K562 (cell line): ENCODE measurements around the gene MYADM. TPM values are rescaled to one million over a fixed set of nuclear protein-coding genes. Genes with fewer than 3 reads are reported as not detected.

Experiments used
- LEF1 ChIP-seq: fragments of 450-650 bp; IDR thresholded peaks from 2 replicates; pipeline ENCODE4 v1.6.1; 2016; ENCODE audit warnings: mild to moderate bottlenecking
- MXI1 ChIP-seq: IDR thresholded peaks from 2 replicates; pipeline ENCODE4 v1.6.1; 2011; ENCODE audit warnings: low read depth, mild to moderate bottlenecking, improper control_type of control experiment, low read length
- NRF1 ChIP-seq, 2 experiments: fragments of 450-650 bp; IDR thresholded peaks in 1 of 2; conservative IDR thresholded peaks in 1 of 2; 2 replicates each; pipeline ENCODE4 v1.6.1; 2014; ENCODE audit warnings: mild to moderate bottlenecking in 2 of 2
- RFX5 ChIP-seq: IDR thresholded peaks from 2 replicates; pipeline ENCODE4 v1.6.1; 2011; ENCODE audit warnings: low read depth, mild to moderate bottlenecking, improper control_type of control experiment, low read length
- SREBF1 ChIP-seq: fragments of 150-350 bp; IDR thresholded peaks from 2 replicates; pipeline ENCODE4 v1.6.1; 2014; ENCODE audit warnings: antibody characterized with exemption, low read depth, low read length, borderline replicate concordance
- SRSF3 ChIP-seq: fragments of 200-400 bp; formaldehyde crosslinking; IDR thresholded peaks from 2 replicates; pipeline ENCODE4 v1.6.1; 2016; ENCODE audit warnings: mild to moderate bottlenecking, low read length, moderate library complexity; ENCODE audit not compliant: insufficient read depth
- THRAP3 ChIP-seq: fragments of 450-650 bp; IDR thresholded peaks from 2 replicates; pipeline ENCODE4 v1.6.1; 2016; ENCODE audit warnings: mild to moderate bottlenecking, inconsistent platforms, borderline replicate concordance
- ZNF146 ChIP-seq: IDR thresholded peaks from one replicate; pipeline ENCODE4 v1.6.1; 2018; ENCODE audit warnings: missing compliant biosample characterization; ENCODE audit not compliant: unreplicated experiment
- ZNF165 ChIP-seq: fragments of 250-450 bp; sonication (Bioruptor Pico); IDR thresholded peaks from 2 replicates; pipeline ENCODE4 v1.4.0; 2020; ENCODE audit warnings: borderline replicate concordance
- ZNF3 ChIP-seq: fragments of 250-450 bp; sonication (Bioruptor Pico); IDR thresholded peaks from 2 replicates; pipeline ENCODE4 v1.5.0; 2021; ENCODE audit warnings: mild to moderate bottlenecking, moderate library complexity
- ZNF75A ChIP-seq: fragments of 450-650 bp; formaldehyde crosslinking; IDR thresholded peaks from 2 replicates; pipeline ENCODE4 v1.4.0; 2020; ENCODE audit warnings: mild to moderate bottlenecking
- polyA plus RNA-seq, 8 experiments: library from polyadenylated mRNA; depleted of rRNA in 4 of 8; stranded (reverse) in 5 of 8; unstranded in 3 of 8; fragments of >200 nt; fragmentation: Nextera tagmentation in 2 of 8; fragmentation: Illumina TruSeq in 1 of 8; extraction: Ambion mirVana in 2 of 8; extraction: Trizol in 1 of 8; gene quantifications; 2 replicates each; pipeline versions ENCODE4 v1.2.1 to v1.2.3, GENCODE V29; 2011 to 2014; ENCODE audit warnings: inconsistent platforms in 1 of 8, missing spikeins in 1 of 8
- total RNA-seq, 7 experiments: library from RNA; depleted of rRNA in 6 of 7; stranded (reverse); fragments of >200 nt in 6 of 7; fragmentation: Illumina TruSeq in 2 of 7; extraction: Trizol in 2 of 7; gene quantifications; 2 replicates each; pipeline versions ENCODE4 v1.2.1 to v1.2.3, GENCODE V29; 2011 to 2021; ENCODE audit warnings: low replicate concordance in 1 of 7
- TF ChIP-seq, protein P1 (sequence below): fragments of 250-450 bp; sonication (Bioruptor Pico); IDR thresholded peaks from 2 replicates; pipeline ENCODE4 v1.5.0; 2021
- TF ChIP-seq, protein P2 (sequence below): fragments of 450-650 bp; formaldehyde crosslinking; IDR thresholded peaks from 2 replicates; pipeline ENCODE4 v1.4.0; 2020; ENCODE audit warnings: mild to moderate bottlenecking, moderate library complexity
- TF ChIP-seq, protein P3 (sequence below): fragments of 250-450 bp; sonication (Bioruptor Pico); IDR thresholded peaks from 2 replicates; pipeline ENCODE4 v1.5.1; 2021; ENCODE audit warnings: mild to moderate bottlenecking
- TF ChIP-seq, protein P4 (sequence below): fragments of 200-800 bp; sonication (Bioruptor generic); IDR thresholded peaks from 2 replicates; pipeline ENCODE4 v1.6.1; 2016; ENCODE audit warnings: missing genetic modification characterization, missing compliant biosample characterization
- TF ChIP-seq, protein P5 (sequence below): sonication (generic); formaldehyde crosslinking; IDR thresholded peaks from 2 replicates; pipeline ENCODE4 v1.8.0; 2022; ENCODE audit warnings: mild to moderate bottlenecking, low read depth, missing genetic modification reagents

MYADM gene
- total and polyA plus RNA-seq, 9 of the 15 experiments (the other 6 are each of a cell fraction or from before 2014, with no cell fraction given) = 4.5 to 70.3 (median 14.4) TPM

DNA sequence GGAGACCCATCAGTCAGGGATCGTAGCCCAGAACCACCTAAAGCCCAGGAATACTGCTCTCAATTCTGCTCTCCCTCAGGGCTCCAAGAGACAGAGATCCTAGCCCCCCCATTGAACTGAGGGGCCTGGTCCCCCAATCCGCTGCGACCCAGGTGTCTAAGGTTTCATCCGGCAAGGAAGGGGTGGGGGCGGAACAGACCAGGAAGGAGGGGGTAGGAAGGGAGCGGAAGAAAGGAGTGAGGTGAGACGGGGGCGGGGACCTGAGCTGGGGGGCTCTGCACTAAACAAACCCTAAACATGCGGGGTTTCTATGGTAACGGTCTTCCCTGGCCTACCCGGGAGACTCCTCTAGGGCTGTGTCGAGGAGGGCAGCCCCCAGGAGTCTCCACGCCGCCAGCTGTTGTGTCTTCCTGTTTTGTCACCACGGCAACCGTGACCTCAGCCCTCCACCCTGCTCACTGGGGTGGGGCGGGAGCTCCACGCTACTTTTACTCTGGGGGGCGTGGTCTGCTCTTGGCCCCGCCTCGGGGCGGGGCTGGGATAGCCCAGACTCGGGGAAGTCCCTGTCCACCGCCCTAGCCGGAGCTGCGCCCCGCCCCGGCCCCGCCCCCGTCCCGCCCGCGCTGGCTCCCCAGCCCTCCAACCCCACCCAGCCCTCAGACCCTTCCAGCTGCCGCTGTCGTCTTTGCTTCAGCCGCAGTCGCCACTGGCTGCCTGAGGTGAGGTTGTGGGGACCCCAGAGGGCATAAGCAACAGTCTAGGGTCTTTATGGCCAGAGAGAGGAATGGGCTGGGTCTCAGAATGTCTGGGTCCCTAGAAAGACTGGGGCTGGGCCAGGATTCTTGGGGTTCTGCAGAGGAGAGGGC lies at the start of gene MYADM (continued):
- TF ChIP-seq THRAP3 (no peak), NRF1 (conservative IDR thresholded peaks at IDR 0.05 in 1 of 2, IDR thresholded peaks at IDR 0.05 in 1 of 2) (peak; percentile 48 to 68; a peak in 3 of 4 replicates), LEF1 (no peak), RFX5 (no peak), SREBF1 (no peak), ZNF3 (CRISPR knock-in tag) (no peak), MXI1 (peak; percentile 92), ZNF75A (CRISPR knock-in tag) (no peak), ZNF165 (CRISPR knock-in tag) (no peak), SRSF3 (no peak), ZNF146 (no peak)
- TF ChIP-seq, protein P1, sequence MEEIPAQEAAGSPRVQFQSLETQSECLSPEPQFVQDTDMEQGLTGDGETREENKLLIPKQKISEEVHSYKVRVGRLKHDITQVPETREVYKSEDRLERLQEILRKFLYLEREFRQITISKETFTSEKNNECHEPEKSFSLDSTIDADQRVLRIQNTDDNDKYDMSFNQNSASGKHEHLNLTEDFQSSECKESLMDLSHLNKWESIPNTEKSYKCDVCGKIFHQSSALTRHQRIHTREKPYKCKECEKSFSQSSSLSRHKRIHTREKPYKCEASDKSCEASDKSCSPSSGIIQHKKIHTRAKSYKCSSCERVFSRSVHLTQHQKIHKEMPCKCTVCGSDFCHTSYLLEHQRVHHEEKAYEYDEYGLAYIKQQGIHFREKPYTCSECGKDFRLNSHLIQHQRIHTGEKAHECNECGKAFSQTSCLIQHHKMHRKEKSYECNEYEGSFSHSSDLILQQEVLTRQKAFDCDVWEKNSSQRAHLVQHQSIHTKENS = no peak
- TF ChIP-seq, protein P2, sequence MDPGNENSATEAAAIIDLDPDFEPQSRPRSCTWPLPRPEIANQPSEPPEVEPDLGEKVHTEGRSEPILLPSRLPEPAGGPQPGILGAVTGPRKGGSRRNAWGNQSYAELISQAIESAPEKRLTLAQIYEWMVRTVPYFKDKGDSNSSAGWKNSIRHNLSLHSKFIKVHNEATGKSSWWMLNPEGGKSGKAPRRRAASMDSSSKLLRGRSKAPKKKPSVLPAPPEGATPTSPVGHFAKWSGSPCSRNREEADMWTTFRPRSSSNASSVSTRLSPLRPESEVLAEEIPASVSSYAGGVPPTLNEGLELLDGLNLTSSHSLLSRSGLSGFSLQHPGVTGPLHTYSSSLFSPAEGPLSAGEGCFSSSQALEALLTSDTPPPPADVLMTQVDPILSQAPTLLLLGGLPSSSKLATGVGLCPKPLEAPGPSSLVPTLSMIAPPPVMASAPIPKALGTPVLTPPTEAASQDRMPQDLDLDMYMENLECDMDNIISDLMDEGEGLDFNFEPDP = no peak
- TF ChIP-seq, protein P3, sequence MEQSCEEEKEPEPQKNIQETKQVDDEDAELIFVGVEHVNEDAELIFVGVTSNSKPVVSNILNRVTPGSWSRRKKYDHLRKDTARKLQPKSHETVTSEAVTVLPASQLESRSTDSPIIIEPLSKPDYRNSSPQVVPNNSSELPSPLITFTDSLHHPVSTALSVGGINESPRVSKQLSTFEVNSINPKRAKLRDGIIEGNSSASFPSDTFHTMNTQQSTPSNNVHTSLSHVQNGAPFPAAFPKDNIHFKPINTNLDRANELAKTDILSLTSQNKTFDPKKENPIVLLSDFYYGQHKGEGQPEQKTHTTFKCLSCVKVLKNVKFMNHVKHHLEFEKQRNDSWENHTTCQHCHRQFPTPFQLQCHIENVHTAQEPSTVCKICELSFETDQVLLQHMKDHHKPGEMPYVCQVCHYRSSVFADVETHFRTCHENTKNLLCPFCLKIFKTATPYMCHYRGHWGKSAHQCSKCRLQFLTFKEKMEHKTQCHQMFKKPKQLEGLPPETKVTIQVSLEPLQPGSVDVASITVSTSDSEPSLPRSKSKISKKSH = no peak
- TF ChIP-seq, protein P4, sequence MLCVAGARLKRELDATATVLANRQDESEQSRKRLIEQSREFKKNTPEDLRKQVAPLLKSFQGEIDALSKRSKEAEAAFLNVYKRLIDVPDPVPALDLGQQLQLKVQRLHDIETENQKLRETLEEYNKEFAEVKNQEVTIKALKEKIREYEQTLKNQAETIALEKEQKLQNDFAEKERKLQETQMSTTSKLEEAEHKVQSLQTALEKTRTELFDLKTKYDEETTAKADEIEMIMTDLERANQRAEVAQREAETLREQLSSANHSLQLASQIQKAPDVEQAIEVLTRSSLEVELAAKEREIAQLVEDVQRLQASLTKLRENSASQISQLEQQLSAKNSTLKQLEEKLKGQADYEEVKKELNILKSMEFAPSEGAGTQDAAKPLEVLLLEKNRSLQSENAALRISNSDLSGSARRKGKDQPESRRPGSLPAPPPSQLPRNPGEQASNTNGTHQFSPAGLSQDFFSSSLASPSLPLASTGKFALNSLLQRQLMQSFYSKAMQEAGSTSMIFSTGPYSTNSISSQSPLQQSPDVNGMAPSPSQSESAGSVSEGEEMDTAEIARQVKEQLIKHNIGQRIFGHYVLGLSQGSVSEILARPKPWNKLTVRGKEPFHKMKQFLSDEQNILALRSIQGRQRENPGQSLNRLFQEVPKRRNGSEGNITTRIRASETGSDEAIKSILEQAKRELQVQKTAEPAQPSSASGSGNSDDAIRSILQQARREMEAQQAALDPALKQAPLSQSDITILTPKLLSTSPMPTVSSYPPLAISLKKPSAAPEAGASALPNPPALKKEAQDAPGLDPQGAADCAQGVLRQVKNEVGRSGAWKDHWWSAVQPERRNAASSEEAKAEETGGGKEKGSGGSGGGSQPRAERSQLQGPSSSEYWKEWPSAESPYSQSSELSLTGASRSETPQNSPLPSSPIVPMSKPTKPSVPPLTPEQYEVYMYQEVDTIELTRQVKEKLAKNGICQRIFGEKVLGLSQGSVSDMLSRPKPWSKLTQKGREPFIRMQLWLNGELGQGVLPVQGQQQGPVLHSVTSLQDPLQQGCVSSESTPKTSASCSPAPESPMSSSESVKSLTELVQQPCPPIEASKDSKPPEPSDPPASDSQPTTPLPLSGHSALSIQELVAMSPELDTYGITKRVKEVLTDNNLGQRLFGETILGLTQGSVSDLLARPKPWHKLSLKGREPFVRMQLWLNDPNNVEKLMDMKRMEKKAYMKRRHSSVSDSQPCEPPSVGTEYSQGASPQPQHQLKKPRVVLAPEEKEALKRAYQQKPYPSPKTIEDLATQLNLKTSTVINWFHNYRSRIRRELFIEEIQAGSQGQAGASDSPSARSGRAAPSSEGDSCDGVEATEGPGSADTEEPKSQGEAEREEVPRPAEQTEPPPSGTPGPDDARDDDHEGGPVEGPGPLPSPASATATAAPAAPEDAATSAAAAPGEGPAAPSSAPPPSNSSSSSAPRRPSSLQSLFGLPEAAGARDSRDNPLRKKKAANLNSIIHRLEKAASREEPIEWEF (CRISPR knock-in tag) = no peak
- TF ChIP-seq, protein P5, sequence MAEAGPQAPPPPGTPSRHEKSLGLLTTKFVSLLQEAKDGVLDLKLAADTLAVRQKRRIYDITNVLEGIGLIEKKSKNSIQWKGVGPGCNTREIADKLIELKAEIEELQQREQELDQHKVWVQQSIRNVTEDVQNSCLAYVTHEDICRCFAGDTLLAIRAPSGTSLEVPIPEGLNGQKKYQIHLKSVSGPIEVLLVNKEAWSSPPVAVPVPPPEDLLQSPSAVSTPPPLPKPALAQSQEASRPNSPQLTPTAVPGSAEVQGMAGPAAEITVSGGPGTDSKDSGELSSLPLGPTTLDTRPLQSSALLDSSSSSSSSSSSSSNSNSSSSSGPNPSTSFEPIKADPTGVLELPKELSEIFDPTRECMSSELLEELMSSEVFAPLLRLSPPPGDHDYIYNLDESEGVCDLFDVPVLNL (CRISPR knock-in tag) = no peak
